GM21360 (cell line): ENCODE results near the gene SEC22A.

Experiments
- ATAC-seq: cut with Tn5 transposase; IDR thresholded peaks from one replicate; pipeline ENCODE4 v1.9.1; 2021; ENCODE audit warnings: mild to moderate bottlenecking, moderate library complexity; ENCODE audit not compliant: unreplicated experiment

The SEC22A gene

DNA sequence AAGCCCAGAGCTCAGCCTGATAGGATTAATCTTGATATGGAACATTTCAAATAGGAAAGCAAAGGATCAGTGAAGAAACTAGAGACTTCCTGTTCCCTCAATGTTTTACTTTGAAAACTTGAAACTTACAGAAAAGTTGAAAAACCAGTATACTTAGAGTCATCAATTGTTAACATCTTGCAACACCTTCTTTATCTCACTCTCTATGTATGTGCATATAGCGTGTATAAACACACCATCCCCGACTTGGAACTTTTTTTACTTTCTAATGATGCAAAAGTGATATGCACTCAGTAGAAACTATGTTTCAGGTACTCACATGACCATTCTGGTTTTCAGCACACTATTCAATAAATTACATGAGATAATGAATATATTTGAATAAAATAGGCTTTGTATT is 60.5 kb downstream of the SEC22A start:
- no peak for ATAC-seq

DNA sequence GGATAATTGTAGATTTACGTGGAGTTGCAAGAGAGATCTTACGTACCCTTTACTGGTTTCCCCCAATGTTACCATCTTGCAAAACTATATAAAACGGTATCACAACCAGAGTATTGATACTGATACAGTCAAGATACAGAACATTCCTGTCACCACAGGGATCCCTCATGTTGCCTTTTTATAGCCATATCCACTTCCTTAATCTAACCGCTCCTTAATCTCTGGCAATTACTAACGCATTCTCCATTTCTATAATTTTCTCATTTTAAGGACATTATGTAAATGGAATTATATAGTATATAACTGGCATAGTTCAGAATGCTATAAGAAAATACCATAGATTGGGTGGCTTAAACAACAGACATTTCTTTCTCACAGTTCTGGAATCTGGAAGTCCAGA is 61.1 kb downstream of the SEC22A start:
- ATAC-seq, result no peak

DNA sequence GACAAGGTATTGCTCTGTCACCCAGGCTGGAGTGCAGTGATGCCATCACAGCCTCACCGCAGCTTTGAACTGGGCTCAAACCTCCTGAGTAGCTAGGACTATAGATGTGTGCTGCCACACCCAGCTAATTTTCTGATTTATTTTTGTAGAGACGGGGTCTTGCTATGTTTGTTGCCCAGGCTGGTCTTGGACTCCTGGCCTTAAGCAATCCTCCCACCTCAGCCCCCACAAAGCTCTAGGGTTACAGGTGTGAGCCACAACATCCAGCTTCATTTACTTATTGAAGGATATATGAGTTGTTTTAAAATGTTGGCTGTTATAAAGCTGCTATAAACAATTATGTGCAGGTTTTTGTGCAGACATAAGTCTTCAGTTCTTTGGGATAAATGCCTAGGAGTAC is 62.2 kb downstream of the SEC22A start:
- no peak for ATAC-seq

DNA sequence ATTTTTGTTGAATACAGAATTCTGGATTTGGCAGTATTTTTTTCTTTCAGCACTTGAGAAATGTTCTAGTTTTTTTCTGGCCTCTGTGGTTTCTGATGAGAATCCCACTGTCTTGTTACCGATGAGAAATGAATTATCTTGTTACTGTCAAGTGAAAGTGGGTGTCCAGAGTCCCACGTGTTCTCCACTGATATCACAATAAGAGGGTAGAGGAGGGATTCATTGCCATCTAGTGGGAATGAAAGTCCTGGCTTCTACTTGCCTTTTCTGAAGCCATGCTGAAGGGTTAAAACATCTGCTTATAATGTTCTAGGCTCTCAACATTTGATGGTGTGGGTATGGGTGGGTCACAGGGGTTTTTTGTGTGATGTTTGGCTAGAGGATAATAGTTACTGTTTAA is 66.1 kb downstream of the SEC22A start:
- ATAC-seq, result no peak

GRCh38 chr3:123270818-123271217 is 69.1 kb downstream of the SEC22A start:
- no peak for ATAC-seq

- ATAC-seq, result no peak
Observed at GRCh38 chr3:123271466-123272159, 69.9 kb downstream of the SEC22A start.

GRCh38 chr3:123272547-123272946 is 70.8 kb downstream of the SEC22A start:
- no peak for ATAC-seq

DNA sequence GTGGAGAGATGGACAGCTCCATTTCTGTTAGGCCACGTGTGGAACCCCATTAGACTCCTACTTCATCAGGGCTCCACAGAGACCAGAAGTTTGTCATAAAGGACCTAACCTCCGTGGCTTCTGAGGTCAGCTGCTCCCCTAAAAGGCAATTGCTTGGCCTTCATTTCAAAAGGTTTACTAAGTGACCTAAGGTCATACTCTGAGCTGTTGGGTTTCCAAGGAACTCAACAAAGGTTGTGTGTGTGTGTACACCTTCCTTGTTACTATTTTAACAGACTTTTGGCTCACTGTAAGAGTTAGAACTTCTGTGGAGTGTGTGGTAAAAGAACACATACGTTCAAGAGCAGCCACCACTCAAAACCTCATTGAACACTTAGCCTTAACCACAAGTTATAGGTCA is 73.9 kb downstream of the SEC22A start:
- no peak for ATAC-seq

- no peak for ATAC-seq
Observed at GRCh38 chr3:123276346-123277006, 74.7 kb downstream of the SEC22A start.

GRCh38 chr3:123277106-123277505 is 75.4 kb downstream of the SEC22A start:
- no peak for ATAC-seq

DNA sequence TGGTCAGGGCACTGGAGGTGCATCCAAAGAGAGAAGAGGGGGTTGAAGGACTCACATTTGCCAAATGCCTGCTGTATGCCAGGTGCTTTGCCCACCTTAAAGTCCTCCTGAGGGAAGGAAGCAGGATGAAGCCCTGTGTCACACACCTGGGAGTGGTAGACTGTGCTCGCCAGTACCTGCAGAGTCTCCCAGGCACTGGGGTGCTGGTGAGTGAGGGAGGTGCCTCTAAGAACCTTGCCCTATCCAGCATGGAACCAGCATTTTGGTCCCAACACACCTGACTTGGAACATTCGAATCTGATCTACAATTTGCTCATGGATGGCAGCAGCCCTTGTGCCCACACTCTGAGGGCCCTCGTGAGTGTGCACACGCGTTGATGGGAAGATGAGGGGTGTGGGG is 76.7 kb downstream of the SEC22A start:
- ATAC-seq, result no peak

DNA sequence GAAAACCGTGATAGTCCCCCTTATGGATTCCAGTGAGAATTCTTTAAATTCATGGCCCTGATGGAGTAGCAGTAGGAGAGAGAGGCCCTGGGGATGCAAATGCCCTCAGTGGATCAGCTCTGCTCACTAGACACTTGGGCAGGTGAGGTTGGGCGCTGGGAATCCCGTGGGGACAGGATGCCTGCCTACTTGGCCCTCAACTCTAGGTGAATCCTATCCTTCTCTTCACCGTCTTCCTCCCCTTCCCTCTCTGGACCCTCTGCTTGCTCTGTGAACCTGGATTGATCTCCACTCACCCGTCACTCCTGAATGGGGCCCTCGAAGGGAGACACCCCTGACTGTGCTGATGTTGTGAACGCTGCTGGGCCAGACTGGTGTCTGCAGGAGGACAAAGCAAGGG is 77.4 kb downstream of the SEC22A start:
- no peak for ATAC-seq

DNA sequence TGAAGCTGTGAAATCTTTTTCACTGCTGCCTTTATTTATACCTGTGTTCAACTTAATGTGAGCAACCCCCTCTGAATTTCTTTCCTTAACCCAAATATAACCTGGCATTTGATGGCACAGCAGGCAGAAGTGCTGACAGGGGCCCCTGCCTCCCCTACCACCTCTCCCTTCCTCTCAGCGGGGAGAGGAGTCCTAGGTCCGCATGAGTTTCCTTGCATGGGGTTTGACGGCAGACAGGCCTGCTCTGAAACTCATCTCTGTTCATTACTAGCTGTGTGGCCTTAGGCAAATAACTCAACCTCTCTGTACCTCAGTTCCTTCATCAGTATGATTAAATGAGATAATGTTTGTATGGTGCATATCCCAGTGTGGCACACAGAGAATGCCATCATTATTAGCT is 79.7 kb downstream of the SEC22A start:
- ATAC-seq, result no peak

DNA sequence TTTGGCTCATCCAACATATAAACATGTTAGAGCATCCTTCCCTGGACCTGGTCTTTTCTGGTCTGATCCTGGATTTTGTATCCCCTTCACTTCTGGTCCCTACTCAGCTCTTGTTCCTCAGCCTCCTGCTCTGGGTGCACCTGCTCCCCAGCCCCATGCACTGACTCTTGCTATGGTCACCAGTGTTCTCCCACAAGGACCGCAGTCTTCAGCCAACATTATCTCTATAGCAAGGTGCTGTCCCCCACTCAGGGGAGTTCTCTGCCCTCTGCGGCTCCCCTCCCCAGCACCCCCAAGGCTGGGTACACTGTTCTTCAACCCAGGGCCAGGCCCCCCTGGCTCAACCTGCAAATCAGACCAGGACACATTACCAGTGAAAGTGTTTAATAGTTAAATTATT is 80.2 kb downstream of the SEC22A start:
- ATAC-seq, result no peak

- no peak for ATAC-seq
Observed at GRCh38 chr3:123282461-123282860, 80.7 kb downstream of the SEC22A start.

DNA sequence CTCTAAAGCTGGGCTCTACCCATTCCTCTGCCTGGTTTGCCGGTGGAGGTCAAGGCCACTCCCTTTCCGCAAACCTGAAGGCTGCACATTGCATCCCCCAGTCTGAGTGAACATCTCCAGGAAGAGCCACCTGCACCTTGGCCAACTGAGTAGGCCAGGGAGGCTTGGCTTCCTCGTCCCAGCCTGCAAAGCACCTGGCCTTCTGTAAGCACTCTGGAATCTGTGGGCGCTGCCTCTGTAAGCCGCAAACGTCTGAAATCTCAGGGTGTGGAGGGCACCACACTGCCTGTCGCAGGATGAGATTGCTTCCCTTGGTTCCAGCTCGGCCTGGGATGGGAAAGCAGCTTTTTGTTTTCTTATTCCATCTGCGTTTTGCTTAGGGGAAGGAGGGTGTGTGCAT is 81.3 kb downstream of the SEC22A start:
- no peak for ATAC-seq

GRCh38 chr3:123283657-123284398 is 82.1 kb downstream of the SEC22A start:
- no peak for ATAC-seq

GRCh38 chr3:123284399-123285010 is 82.8 kb downstream of the SEC22A start:
- ATAC-seq, result no peak

- no peak for ATAC-seq
Observed at GRCh38 chr3:123285066-123285465, 83.3 kb downstream of the SEC22A start.

DNA sequence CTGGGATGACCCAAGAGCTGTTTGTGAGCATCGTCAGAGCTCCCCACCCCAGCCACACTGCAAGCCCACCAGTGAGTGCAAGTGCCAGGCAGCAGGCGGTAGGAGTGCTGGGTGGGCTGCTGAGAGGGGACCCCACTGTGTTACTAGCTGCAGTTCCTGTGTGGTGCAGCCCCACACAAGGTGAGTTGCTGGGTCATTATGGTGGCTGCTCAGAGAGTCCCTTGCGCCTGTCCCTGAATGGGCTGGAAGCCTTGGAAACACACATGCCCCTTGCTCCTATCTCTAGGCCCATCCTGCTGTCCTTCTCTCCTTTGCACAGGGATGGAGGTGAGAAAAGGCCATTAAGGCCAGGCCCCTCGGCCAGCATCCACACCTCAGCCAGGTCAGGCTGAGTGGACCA is 83.7 kb downstream of the SEC22A start:
- ATAC-seq, result no peak

- ATAC-seq, result no peak
Observed at GRCh38 chr3:123285931-123286307, 84.2 kb downstream of the SEC22A start.
